GM19397 (cell line): ENCODE results near the gene UBQLN1.
"Not testable (repeated sequence)": the region's sequence is repeated elsewhere in the genome, so short reads cannot be mapped to it uniquely, and the experiment has no call there.

Experiments
- ATAC-seq: cut with Tn5 transposase; IDR thresholded peaks from one replicate; pipeline ENCODE4 v1.9.1; 2021; ENCODE audit warnings: mild to moderate bottlenecking, moderate library complexity; ENCODE audit not compliant: unreplicated experiment

UBQLN1 gene

DNA sequence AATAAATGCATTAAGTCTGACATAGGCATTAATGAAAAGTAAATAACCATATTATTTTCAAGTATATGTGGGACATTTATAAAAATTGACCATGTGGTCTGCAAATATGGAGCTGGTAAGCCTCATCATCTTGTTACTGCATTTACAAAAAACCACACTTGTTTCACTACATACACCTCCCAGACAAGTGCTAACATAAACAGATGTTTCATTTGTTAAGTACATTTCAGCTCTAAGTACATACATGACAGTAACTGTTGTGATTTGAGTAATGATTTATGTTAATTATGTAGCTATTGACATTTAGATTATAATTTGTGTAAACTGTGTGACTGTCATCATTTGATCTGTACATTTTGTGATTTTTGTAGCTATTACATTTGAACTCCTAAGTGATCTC is 70.9 kb downstream of the UBQLN1 start:
- ATAC-seq = no peak

DNA sequence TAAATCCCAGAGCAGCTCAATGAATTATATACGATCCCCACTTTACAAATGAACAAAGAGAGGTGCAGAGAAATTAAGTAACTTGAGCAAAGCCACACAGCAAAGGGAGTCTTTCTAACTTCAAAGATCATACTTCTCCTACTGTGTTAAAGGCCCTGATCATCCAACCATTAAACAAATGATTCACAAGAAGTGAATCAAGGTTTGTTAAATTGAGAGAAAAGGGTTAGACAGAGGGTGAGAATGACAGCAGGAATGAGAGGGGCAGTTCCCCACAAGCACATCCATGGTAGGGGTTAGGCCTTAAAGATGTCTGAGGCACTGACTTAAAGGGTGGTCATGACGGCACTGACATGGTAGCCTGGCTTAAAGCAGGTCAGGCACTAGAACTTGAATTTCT is 74.1 kb downstream of the UBQLN1 start:
- no peak for ATAC-seq

DNA sequence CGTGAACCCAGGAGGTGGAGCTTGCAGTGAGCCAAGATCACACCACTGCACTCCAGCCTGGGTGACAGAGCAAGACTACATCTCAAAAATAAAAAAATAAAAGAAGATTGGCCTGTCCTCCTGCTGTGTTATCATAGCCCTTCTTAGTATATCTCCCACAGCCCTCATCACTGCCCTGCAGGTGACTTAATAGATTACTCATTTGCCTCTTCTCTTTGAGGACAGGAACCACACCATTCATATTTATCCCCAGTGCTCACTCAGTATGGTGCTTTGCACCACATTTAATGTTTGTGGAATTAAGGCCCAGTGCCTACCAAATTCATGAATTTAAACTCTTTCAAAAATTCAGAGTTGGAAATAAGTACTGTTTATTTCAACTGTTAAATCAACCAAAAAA is 74.5 kb downstream of the UBQLN1 start:
- ATAC-seq = no peak

DNA sequence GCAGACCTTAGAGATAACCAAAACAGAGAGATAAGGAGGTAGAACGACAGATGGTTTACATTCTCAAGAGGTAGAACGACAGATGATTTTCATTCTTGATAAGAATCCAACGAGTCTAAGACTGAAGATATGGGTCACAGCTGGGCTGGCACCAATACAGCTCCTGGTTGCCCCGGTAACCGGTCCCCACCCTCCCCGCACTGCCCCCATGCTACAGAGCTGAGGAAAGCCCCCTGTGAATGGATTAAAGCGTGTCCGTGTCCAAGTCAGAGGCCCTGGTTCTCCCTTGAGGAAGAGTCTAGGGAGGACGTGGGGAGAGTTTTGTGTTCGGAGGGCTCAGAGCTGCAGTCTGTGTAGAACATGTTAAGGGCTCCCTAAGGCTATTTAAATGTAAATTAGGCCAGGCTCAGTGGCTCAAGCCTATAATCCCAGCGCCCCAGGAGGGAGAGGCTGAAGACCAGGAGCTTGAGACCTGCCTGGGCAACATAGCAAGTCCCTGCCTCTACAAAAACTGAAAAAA is 76.8 kb downstream of the UBQLN1 start:
- no peak for ATAC-seq

DNA sequence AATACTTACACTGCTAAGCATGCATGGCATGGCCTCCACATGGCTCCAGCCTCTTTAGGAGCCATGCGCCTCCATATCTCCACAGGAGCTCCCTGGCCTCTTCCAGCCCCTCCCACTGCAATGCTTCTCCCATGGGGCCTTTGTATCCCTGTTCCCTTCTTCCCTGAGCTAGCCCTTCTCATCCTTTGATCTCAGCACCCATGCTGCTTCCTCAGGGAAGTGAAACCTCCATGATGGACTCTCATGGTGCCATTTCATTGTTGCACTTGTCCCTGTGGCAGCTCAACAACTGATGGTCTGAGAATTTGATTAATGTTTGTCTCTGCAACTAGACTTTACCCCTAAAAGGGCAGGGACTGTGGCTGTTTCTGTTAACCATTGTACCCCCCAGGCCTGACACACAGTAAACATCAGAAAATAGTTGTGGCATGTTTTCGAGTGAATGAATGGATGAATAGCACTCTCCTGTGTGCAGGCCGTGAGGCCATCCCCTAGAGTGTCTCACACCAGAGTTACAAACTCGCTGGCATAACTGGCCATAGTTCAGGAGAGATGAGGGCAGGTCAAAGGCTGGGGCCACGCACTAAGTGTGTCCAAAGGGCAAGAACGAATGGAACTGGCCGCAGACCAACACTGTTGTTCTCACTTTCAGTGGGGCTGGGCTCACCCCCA is 78.2 kb downstream of the UBQLN1 start:
- no peak for ATAC-seq

DNA sequence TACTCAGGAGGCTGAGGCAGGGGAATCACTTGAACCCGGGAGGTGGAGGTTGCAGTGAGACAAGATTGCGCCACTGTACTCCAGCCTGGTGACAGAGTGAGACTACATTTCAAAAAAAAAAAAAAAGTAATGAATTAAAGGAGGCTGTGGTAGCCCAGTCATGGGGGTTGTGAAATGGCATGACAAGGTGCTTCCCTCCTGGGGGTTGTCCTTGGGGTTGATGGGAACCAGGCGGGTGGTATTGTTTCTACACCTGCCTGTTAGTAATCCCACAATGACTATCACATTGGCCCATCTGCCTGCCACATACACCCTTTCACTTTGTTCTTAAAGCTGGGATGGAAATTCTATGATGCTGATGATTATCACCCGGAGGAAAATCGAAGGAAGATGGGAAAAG is 79.2 kb downstream of the UBQLN1 start:
- no peak for ATAC-seq

DNA sequence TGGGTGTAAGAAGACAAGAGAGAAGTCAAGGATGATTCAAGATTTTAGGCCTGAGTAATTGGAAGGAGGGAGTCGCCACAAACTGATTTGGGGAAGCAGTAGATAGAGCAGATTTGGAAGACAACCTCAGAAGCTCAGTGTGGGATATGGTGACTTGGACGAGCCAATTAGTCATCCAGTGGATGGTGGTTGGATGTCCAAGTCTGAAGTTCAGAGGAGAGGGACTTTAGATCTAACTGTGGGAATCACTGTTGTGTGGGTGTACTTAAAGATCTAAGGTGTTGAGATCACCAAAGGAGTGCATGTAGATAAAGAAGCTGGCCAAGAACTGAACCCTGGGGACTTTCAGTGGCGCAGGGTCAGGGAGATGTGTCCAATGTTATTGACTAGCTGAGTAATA is 82.6 kb downstream of the UBQLN1 start:
- no peak for ATAC-seq

DNA sequence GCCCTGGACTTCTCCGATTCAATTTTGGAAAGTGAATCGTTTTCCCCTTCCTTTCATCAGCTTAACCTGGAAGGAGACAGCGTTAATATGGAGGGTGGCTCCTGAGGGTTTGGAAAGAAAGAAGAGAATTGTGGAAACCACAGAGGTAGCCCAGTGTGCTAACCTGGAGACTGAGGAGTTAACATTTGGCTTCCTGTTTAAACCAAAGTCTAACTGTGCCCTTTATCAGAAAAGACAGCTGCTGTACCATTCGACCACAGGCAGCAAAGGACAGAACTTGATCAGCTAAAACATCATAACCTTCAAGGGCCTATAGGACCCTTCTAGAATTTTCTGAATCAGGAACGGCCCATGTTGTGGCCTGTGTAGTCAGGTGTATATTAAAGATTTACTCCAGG is 84.1 kb downstream of the UBQLN1 start:
- peak; percentile 20 for ATAC-seq

DNA sequence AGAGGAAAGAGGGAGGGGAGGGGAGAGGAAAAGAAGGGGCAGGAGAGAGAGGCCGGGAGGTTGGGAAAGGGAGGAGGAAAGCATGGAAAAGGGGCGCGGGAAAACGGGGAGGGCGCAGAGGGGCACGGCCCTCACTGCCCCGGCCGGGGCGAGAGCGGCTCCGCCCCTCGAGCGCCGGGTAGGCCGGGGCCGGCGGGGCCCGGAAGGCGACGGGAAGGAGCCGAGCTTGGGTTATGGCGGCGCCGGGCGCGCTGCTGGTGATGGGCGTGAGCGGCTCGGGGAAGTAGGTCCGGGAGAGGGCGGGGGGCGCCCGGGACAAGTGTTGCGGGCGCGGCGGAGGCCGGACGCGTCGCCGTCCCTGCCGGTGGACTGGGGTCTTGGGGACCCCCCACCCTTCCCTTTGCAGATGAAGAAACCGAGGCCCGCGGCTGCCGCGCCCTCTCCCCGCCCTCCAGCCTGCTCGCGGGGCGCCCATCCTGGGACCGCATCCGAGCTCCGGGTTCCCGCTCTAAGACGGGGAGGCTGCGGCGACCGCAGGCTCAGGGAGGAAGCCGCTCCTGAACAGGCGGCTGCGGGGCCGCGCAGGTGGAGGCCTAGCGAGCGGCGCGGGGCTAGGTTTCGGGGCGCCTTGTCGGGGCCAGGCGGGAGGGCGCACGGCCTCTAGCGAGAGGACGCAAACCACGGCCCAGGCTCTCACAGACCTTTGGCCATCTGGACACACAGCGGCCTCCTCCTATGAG is 84.6 kb downstream of the UBQLN1 start, which contains the start of gene IDNK:
IDNK (plus strand) TSS at position 205 of the 740 bp plus-strand sequence; CDS start at position 234, 29 bp downstream.
- ATAC-seq = peak; percentile 83

DNA sequence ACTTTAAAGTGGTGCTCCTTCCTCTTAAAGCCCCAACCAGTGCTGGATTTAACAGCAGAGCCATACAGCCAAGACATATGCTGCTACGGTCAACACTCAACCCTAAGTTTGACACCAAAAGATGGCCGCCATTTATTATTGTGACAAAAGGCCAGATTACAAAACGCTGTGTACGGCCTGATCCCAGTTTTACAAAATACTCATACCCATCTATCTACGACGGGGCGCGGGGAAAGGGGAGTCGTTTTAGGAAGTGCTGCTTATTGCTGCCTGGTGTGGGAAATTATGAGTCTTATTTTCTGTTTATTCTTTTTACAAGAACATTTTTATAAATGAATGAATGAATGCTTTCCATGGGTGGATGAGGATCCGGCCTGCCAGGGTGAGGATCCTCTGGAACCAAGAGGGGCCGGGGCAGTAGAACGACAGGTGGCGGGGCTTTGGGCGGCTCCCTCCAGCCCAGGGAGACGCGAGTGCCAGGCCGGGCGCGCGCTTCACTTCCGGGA is 85.3 kb downstream of the UBQLN1 start:
- ATAC-seq = peak; percentile 53

DNA sequence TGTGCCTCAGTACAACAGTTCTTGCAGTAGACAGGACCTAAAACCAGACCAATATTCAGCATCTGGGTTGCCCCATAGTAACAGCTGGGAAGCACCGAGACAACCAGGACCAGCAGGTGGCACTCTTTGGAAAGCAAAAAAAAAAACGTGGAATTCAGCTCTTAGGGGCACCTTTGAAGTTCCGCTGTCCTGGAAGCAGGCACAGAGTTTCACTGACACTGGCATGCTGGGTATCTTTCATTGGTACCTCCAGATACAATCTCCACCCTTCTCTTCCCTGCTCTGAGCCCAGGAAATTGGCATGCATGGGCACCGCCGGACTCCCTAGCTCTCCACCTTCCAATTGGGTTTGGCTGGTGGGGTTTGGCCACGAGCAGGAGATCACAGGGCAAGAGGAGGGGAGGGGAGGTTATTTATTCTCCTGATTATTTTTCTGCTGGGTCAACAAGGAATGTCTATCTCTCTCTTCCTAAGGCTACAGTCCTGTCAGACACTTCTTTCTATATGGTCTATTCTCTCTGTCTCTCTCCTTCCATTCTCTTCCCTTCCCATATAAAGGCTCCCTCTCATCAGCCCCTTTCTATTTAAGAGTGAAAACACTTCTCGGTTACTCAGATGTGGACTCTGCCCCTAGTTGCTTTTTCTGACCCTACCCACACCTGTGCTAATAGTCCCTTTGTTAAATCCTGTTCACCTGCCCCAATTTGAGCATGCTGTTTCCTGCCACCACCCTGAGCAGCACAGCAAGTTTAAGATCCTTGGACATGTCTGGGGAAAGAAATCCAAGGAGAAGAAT is 86.7 kb downstream of the UBQLN1 start:
- ATAC-seq = no peak

DNA sequence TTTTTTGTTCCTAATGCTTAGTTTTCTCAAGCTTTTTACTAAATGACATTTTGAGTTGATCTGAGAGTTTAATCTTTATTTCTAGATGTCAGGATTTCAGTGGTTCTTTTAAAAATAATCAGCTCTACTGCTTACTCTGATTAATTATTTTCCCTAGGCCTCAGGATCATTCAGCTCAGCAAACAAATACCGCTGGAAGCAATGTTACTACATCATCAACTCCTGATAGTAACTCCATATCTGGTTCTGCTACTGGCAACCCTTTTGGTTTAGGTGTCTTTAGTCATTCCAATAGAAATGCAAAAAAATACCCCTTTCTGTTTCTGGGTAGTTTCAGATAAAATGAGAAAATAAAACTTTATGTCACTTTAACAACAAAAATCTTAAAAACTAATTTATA is 90.5 kb downstream of the UBQLN1 start:
- no peak for ATAC-seq

DNA sequence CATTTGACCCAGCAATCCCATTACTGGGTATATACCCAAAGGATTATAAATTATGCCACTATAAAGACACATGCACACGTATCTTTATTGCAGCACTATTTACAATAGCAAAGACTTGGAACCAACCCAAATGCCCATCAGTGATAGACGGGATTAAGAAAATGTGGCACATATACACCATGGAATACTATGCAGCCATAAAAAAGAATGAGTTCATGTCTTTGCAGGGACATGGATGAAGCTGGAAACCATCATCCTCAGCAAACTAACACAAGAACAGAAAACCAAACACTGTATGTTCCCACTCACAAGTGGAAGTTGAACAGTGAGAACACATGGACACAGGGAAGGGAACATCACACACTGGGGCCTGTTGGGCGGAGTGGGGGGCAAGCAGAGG is 94.5 kb downstream of the UBQLN1 start:
- ATAC-seq = not testable (repeated sequence)
